ENCODE measurements around the gene LCN10.

Gene LCN10

GRCh38 chr9:136754059-136754572 is 11.4 kb upstream of the LCN10 start:
- DNase-seq = no peak

GRCh38 chr9:136753371-136754058 is 10.8 kb upstream of the LCN10 start:
- no peak for DNase-seq

- DNase-seq = no peak
Measured at GRCh38 chr9:136751814-136752213, 9.1 kb upstream of the LCN10 start.

- DNase-seq = no peak
Measured at GRCh38 chr9:136751244-136751643, 8.5 kb upstream of the LCN10 start.

- no peak for DNase-seq
Measured at GRCh38 chr9:136750526-136750925, 7.8 kb upstream of the LCN10 start.

- DNase-seq = no peak
Measured at GRCh38 chr9:136748666-136749611, 6.2 kb upstream of the LCN10 start.

GRCh38 chr9:136748201-136748600 is 5.5 kb upstream of the LCN10 start, which contains the start of gene LCN6:
Gene LCN6 (minus strand): TSS chr9:136748525. CDS start chr9:136748483, 42 bp downstream.
- no peak for DNase-seq

- DNase-seq = no peak
Measured at GRCh38 chr9:136747161-136748060, 4.7 kb upstream of the LCN10 start.

GRCh38 chr9:136746621-136747020 is 3.9 kb upstream of the LCN10 start:
- DNase-seq = no peak

- DNase-seq = no peak
Measured at GRCh38 chr9:136746155-136746490, 3.4 kb upstream of the LCN10 start.

- DNase-seq = no peak
Measured at GRCh38 chr9:136745389-136746154, 2.8 kb upstream of the LCN10 start.

GRCh38 chr9:136744773-136745172 is 2.0 kb upstream of the LCN10 start:
- DNase-seq = no peak

- DNase-seq = no peak
Measured at GRCh38 chr9:136743639-136744211, 985 bp upstream of the LCN10 start.

- peak; percentile 76 for DNase-seq
Measured at GRCh38 chr9:136741883-136742571, 713 bp downstream of the LCN10 start.

- DNase-seq = peak; percentile 41
Measured at GRCh38 chr9:136740971-136741882, 1.5 kb downstream of the LCN10 start.

GRCh38 chr9:136740491-136740890 is 2.2 kb downstream of the LCN10 start:
- DNase-seq = no peak

GRCh38 chr9:136740069-136740468 is 2.7 kb downstream of the LCN10 start:
- DNase-seq = no peak

GRCh38 chr9:136739509-136739908 is 3.2 kb downstream of the LCN10 start:
- DNase-seq = no peak

GRCh38 chr9:136738960-136739359 is 3.8 kb downstream of the LCN10 start:
- no peak for DNase-seq
